IMR-90 (cell line): ENCODE data around the gene HOXB1. TPM values are rescaled to one million over a fixed set of nuclear protein-coding genes. Genes with fewer than 3 reads are reported as not detected.
A peak's percentile ranks its signal among the peaks of the same experiment; 100 is the strongest.

Experiments used
- ATAC-seq: fragments of 200-7000 bp; cut with Tn5 transposase; 2 replicates; pipeline ENCODE4 v1.9.1; 2020; ENCODE audit warnings: low read depth, mild to moderate bottlenecking, moderate library complexity
- BruUV-seq: library from RNA; stranded (reverse); fragments of 400-500 nt; replicated peaks from 2 replicates; lab custom pipeline; 2021; lab: Mats Ljungman, UMichigan
- CTCF ChIA-PET: fragments of 300-600 bp; formaldehyde crosslinking; extraction: SDS; loops from one replicate; lab custom pipeline; 2021; ENCODE audit warnings: antibody characterized with exemption; lab: Yijun Ruan, JAX
- POLR2A ChIA-PET: fragments of 300-600 bp; sonication (Branson Sonifier 250); formaldehyde crosslinking; loops from one replicate; lab custom pipeline; 2022; ENCODE audit warnings: antibody characterized with exemption; ENCODE audit not compliant: unreplicated experiment; lab: Charles Lee
- DNase-seq: peaks from one replicate; pipeline ENCODE4 v3.0.0; 2013
- H2AFZ ChIP-seq: replicated peaks from 2 replicates; pipeline ENCODE3; 2013; ENCODE audit warnings: low read length, mild to moderate bottlenecking; ENCODE audit not compliant: poor library complexity
- H2AK5ac ChIP-seq: 2 replicates; pipeline ENCODE4 v1.6.1; 2013; ENCODE audit warnings: low read depth, low read length, inconsistent platforms
- H2AK9ac ChIP-seq: replicated peaks from 2 replicates; pipeline ENCODE3; 2013; ENCODE audit warnings: mild to moderate bottlenecking, low read depth, low read length, moderate library complexity; ENCODE audit not compliant: poor library complexity
- H2BK120ac ChIP-seq: 2 replicates; pipeline ENCODE4 v1.6.1; 2013; ENCODE audit warnings: low read depth, low read length, inconsistent platforms
- H2BK15ac ChIP-seq: 3 replicates; pipeline ENCODE4 v1.6.1; 2013; ENCODE audit warnings: low read depth, low read length, inconsistent platforms
- H2BK20ac ChIP-seq: 2 replicates; pipeline ENCODE4 v1.6.1; 2013; ENCODE audit warnings: low read depth, mild to moderate bottlenecking, inconsistent platforms, low read length, moderate library complexity
- H2BK5ac ChIP-seq: 2 replicates; pipeline ENCODE4 v1.6.1; 2013; ENCODE audit warnings: mild to moderate bottlenecking, low read depth, low read length, inconsistent platforms; ENCODE audit not compliant: poor library complexity, severe bottlenecking
- H3K14ac ChIP-seq: replicated peaks from 2 replicates; pipeline ENCODE4 v1.6.1; 2013; ENCODE audit warnings: low read depth, low read length, inconsistent platforms
- H3K18ac ChIP-seq: 2 replicates; pipeline ENCODE4 v1.6.1; 2013; ENCODE audit warnings: low read depth, low read length, control low read depth
- H3K23ac ChIP-seq: 2 replicates; pipeline ENCODE4 v1.6.1; 2013; ENCODE audit warnings: low read depth, low read length, inconsistent platforms
- H3K27ac ChIP-seq: 2 replicates; pipeline ENCODE4 v1.5.1; 2013; ENCODE audit warnings: mild to moderate bottlenecking, control low read depth, low read length; ENCODE audit not compliant: insufficient read depth
- H3K27me3 ChIP-seq: 2 replicates; pipeline ENCODE4 v1.6.1; 2013; ENCODE audit warnings: low read length; ENCODE audit not compliant: control insufficient read depth, insufficient read depth
- H3K36me3 ChIP-seq: 2 replicates; pipeline ENCODE4 v1.6.1; 2013; ENCODE audit warnings: low read length, mixed read lengths; ENCODE audit not compliant: control insufficient read depth, insufficient read depth
- H3K4ac ChIP-seq: 2 replicates; pipeline ENCODE4 v1.6.1; 2013; ENCODE audit warnings: low read depth, low read length, inconsistent platforms
- H3K4me1 ChIP-seq: 2 replicates; pipeline ENCODE4 v1.6.1; 2013; ENCODE audit warnings: low read length, mixed read lengths; ENCODE audit not compliant: control insufficient read depth, insufficient read depth
- H3K4me2 ChIP-seq: 2 replicates; pipeline ENCODE4 v1.6.1; 2013; ENCODE audit warnings: low read depth, mild to moderate bottlenecking, control low read depth, low read length, moderate library complexity
- H3K4me3 ChIP-seq: 2 replicates; pipeline ENCODE4 v1.5.1; 2013; ENCODE audit warnings: low read depth, mild to moderate bottlenecking, control low read depth, low read length, moderate library complexity; ENCODE audit not compliant: insufficient read depth
- H3K56ac ChIP-seq: 2 replicates; pipeline ENCODE4 v1.6.1; 2013; ENCODE audit warnings: low read length, inconsistent platforms; ENCODE audit not compliant: insufficient read depth; ENCODE audit errors: extremely low read depth
- H3K79me1 ChIP-seq, 2 experiments: 2 replicates each; pipeline ENCODE4 v1.6.1; 2013; ENCODE audit warnings: low read length in 2 of 2, inconsistent platforms in 1 of 2, low read depth in 1 of 2
- H3K9ac ChIP-seq: 2 replicates; pipeline ENCODE4 v1.6.1; 2013; ENCODE audit warnings: low read depth, low read length, control low read depth
- H3K9me1 ChIP-seq: 2 replicates; pipeline ENCODE4 v1.6.1; 2013; ENCODE audit warnings: low read length, inconsistent platforms; ENCODE audit not compliant: insufficient read depth
- H3K9me3 ChIP-seq: 2 replicates; pipeline ENCODE4 v1.6.1; 2013; ENCODE audit warnings: low read length; ENCODE audit not compliant: control insufficient read depth, insufficient read depth
- H4K20me1 ChIP-seq: 2 replicates; pipeline ENCODE4 v1.6.1; 2013; ENCODE audit warnings: low read length, inconsistent platforms; ENCODE audit not compliant: insufficient read depth
- H4K5ac ChIP-seq: 2 replicates; pipeline ENCODE4 v1.6.1; 2013; ENCODE audit warnings: mild to moderate bottlenecking, low read depth, low read length, control low read depth
- H4K8ac ChIP-seq, 2 experiments: 2 replicates each; pipeline ENCODE4 v1.6.1; 2013; ENCODE audit warnings: low read depth in 2 of 2, low read length in 2 of 2, control low read depth in 1 of 2, inconsistent platforms in 1 of 2
- H4K91ac ChIP-seq: 2 replicates; pipeline ENCODE4 v1.6.1; 2013; ENCODE audit warnings: low read depth, low read length, inconsistent platforms; ENCODE audit not compliant: insufficient read depth
- BHLHE40 ChIP-seq: fragments of 150-350 bp; IDR thresholded peaks from 2 replicates; pipeline ENCODE4 v1.6.1; 2016; ENCODE audit warnings: mild to moderate bottlenecking, low read depth, low read length
- CEBPB ChIP-seq: IDR thresholded peaks from 2 replicates; pipeline ENCODE4 v1.6.1; 2012; ENCODE audit warnings: low read depth, low read length, improper control_type of control experiment
- CHD1 ChIP-seq: IDR thresholded peaks from 2 replicates; pipeline ENCODE4 v1.6.1; 2012; ENCODE audit warnings: low read depth, low read length, improper control_type of control experiment
- ELK1 ChIP-seq: fragments of 150-350 bp; IDR thresholded peaks from 2 replicates; pipeline ENCODE4 v1.6.1; 2016; ENCODE audit warnings: low read depth, mild to moderate bottlenecking, low read length, moderate library complexity, borderline replicate concordance
- FOS ChIP-seq: fragments of 150-350 bp; IDR thresholded peaks from 2 replicates; pipeline ENCODE4 v1.6.1; 2016; ENCODE audit warnings: low read depth, low read length
- MAFK ChIP-seq: IDR thresholded peaks from 2 replicates; pipeline ENCODE4 v1.6.1; 2012; ENCODE audit warnings: low read depth, low read length, improper control_type of control experiment
- MAZ ChIP-seq: IDR thresholded peaks from 2 replicates; pipeline ENCODE4 v1.6.1; 2012; ENCODE audit warnings: low read depth, mild to moderate bottlenecking, low read length, improper control_type of control experiment, moderate library complexity, borderline replicate concordance
- MXI1 ChIP-seq: IDR thresholded peaks from 2 replicates; pipeline ENCODE4 v1.6.1; 2012; ENCODE audit warnings: low read depth, mild to moderate bottlenecking, low read length, moderate library complexity, borderline replicate concordance
- NFE2L2 ChIP-seq: fragments of 150-350 bp; IDR thresholded peaks from 2 replicates; pipeline ENCODE4 v1.6.1; 2016; ENCODE audit warnings: low read depth, mild to moderate bottlenecking, low read length
- RAD21 ChIP-seq: IDR thresholded peaks from 2 replicates; pipeline ENCODE4 v1.6.1; 2012; ENCODE audit warnings: low read length, improper control_type of control experiment
- RFX5 ChIP-seq: IDR thresholded peaks from 2 replicates; pipeline ENCODE4 v1.8.0; 2012; ENCODE audit warnings: low read depth, mild to moderate bottlenecking, low read length, moderate library complexity
- SMC3 ChIP-seq: fragments of 150-350 bp; IDR thresholded peaks from 2 replicates; pipeline ENCODE4 v1.6.1; 2016; ENCODE audit warnings: low read depth, mild to moderate bottlenecking, antibody characterized with exemption, low read length, moderate library complexity
- USF2 ChIP-seq: fragments of 150-350 bp; IDR thresholded peaks from 2 replicates; pipeline ENCODE4 v1.6.1; 2017; ENCODE audit warnings: mild to moderate bottlenecking, antibody characterized with exemption, low read length, low read depth
- WGBS, 2 experiments: methylation state at CpG; one replicate each; pipeline versions ENCODE4 v1.1.5 to v1.1.7; 2013; ENCODE audit warnings: missing lambda C conversion rate in 2 of 2; ENCODE audit not compliant: insufficient read length in 1 of 2; ENCODE audit errors: extremely low coverage in 2 of 2; 5-methylcytosine and 5-hydroxymethylcytosine counted together
- dilution Hi-C: fragments of 300-500 bp; cut with HindIII; formaldehyde crosslinking; loops from one replicate; pipeline ENCODE4 v1.14.3; 2018; ENCODE audit warnings: low sequenced_read_pairs; ENCODE audit not compliant: unreplicated experiment
- in situ Hi-C: fragments of 300-500 bp; cut with MboI; formaldehyde crosslinking; loops from 3 replicates; pipeline ENCODE4 v1.14.3; 2019; ENCODE audit warnings: low sequenced_read_pairs, inconsistent platforms, mixed read lengths
- intact Hi-C: fragments of 100-400 bp; cut with micrococcal nuclease; formaldehyde crosslinking; loops from 2 replicates; pipeline ENCODE4 v1.10.0; 2022
- polyA plus RNA-seq, 3 experiments: library from polyadenylated mRNA; depleted of rRNA; stranded (reverse); fragments of >200 nt; gene quantifications; 2 replicates each; pipeline ENCODE4 v1.2.3, GENCODE V29; 2012; ENCODE audit warnings: low replicate concordance in 1 of 3
- total RNA-seq: library from RNA; depleted of rRNA; stranded (reverse); fragments of >200 nt; gene quantifications from 2 replicates; pipeline ENCODE4 v1.2.3, GENCODE V29; 2012

Gene HOXB1
- total and polyA plus RNA-seq, 2 of the 4 experiments (the other 2 are of a cell fraction), result not detected

GRCh38 chr17:48492401-48493298 is 38.2 kb downstream of the HOXB1 start:
- dilution Hi-C loops, result no loop called here
- intact Hi-C loops, result loop anchor here (2.0 to 5.0 kb wide), 3 partner anchors 48 to 445 kb away; partner anchors contain the start of gene NFE2L1
- peak overlapping the region; percentile 94; the same call in 2 of the 3 replicates for H2BK15ac ChIP-seq
- peak overlapping the region; percentile 39 for H3K4me3 ChIP-seq
- H2AK9ac ChIP-seq, result peak overlapping the region; percentile 87
- H2BK5ac ChIP-seq, result peak overlapping the region; percentile 41
- peak overlapping the region; percentile 96 for H2BK120ac ChIP-seq
- peak overlapping the region; percentile 62 to 94 for H4K8ac ChIP-seq
- H2AK5ac ChIP-seq, result peak overlapping the region; percentile 97
- ATAC-seq, result peak; percentile 91
- H3K36me3 ChIP-seq, result no peaks in the 10 kb centered on the region
- H3K4me2 ChIP-seq, result peak overlapping the region; percentile 93
- peak overlapping the region; percentile 81 for H3K4ac ChIP-seq
- peak overlapping the region; percentile 42 for H4K5ac ChIP-seq
- H4K20me1 ChIP-seq, result no peaks in the 10 kb centered on the region; the same call in 1 of the 2 replicates
- H3K4me1 ChIP-seq, result peaks cover 22% of the 10 kb centered on the region
- WGBS, 2 experiments, result 1% methylated on average over 16 of the region's 53 CpGs; no CpG with 5 or more reads in 1 of the 2 experiments
- peaks cover 22% of the 10 kb centered on the region for H3K9me1 ChIP-seq
- H3K27me3 ChIP-seq, result no peaks in the 10 kb centered on the region
- POLR2A ChIA-PET, result interaction anchor here (0.9 kb wide), 1 partner anchor 56 kb away, joined by 3 read pairs; no protein-coding TSS in a partner anchor
- peaks cover 6 to 34% of the 10 kb centered on the region in 2 experiments; a peak in 3 of 4 replicates for H3K79me1 ChIP-seq
- H3K14ac ChIP-seq, result peak overlapping the region; percentile 74
- peak overlapping the region; percentile 38 for H3K27ac ChIP-seq
- peak overlapping the region; percentile 76 for H4K91ac ChIP-seq
- peak; percentile 74 for DNase-seq
- peak overlapping the region; percentile 83 for H3K18ac ChIP-seq
- 0 out of 2 replicates have a peak overlapping the region, but pooled peaks have one; percentile 26 for H3K56ac ChIP-seq
- peak overlapping the region; percentile 61; the same call in 1 of the 2 replicates for H3K9ac ChIP-seq
- H3K9me3 ChIP-seq, result no peaks in the 10 kb centered on the region
- H3K23ac ChIP-seq, result peak overlapping the region; percentile 91
- peak overlapping the region; percentile 94 for H2BK20ac ChIP-seq
- in situ Hi-C loops, result loop anchor here (5.0 kb wide), 1 partner anchor 45 kb away; no protein-coding TSS in a partner anchor
- no TSS peak for BruUV-seq
- CTCF ChIA-PET, result interaction anchor here (0.6 to 1.8 kb wide), 12 partner anchors 9 to 324 kb away, joined by 3 to 8 read pairs (median 3); partner anchors contain the start of gene HOXB3
- H2AFZ ChIP-seq, result peak overlapping the region; percentile 88
- TF ChIP-seq CEBPB, result no peak
- TF ChIP-seq SMC3, result peak; percentile 73
- no peak for TF ChIP-seq RFX5
- TF ChIP-seq BHLHE40, result 0 out of 2 replicates have a peak, but pooled peaks have one; percentile 28
- TF ChIP-seq CHD1, result no peak
- no peak for TF ChIP-seq FOS
- TF ChIP-seq MXI1, result no peak
- TF ChIP-seq MAZ, result peak; percentile 71; the same call in 1 of the 2 replicates
- TF ChIP-seq USF2, result no peak
- no peak for TF ChIP-seq NFE2L2
- peak; percentile 86 for TF ChIP-seq RAD21
- no peak for TF ChIP-seq ELK1
- TF ChIP-seq MAFK, result no peak
